ACC112 (cell line): ENCODE data around the gene SPRTN.
A peak's percentile ranks its signal among the peaks of the same experiment; 100 is the strongest.
"Not testable (repeated sequence)": the region's sequence is repeated elsewhere in the genome, so short reads cannot be mapped to it uniquely, and the experiment has no call there.

Experiments
- H2AFZ ChIP-seq: fragments of 200-600 bp; sonication (generic); one replicate; pipeline ENCODE4 v1.6.0; 2017; ENCODE audit warnings: antibody characterized with exemption, low read length; ENCODE audit not compliant: unreplicated experiment
- H3K27ac ChIP-seq: fragments of 200-600 bp; sonication (generic); 2 replicates; pipeline ENCODE4 v1.5.1; 2014; ENCODE audit warnings: low read depth, mild to moderate bottlenecking, antibody characterized with exemption, low read length, moderate library complexity
- H3K27me3 ChIP-seq: fragments of 200-600 bp; sonication (generic); 2 replicates; pipeline ENCODE4 v1.6.1; 2014; ENCODE audit warnings: mild to moderate bottlenecking, antibody characterized with exemption, low read length, moderate library complexity, mixed read lengths; ENCODE audit not compliant: insufficient read depth
- H3K36me3 ChIP-seq: fragments of 200-600 bp; sonication (generic); 2 replicates; pipeline ENCODE4 v1.6.1; 2016; ENCODE audit warnings: mild to moderate bottlenecking, antibody characterized with exemption, low read length, moderate library complexity, mixed read lengths; ENCODE audit not compliant: insufficient read depth
- H3K4me1 ChIP-seq: fragments of 200-600 bp; sonication (generic); one replicate; pipeline ENCODE4 v1.6.1; 2016; ENCODE audit warnings: low read length, mixed read lengths; ENCODE audit not compliant: insufficient read depth, unreplicated experiment, control insufficient read depth
- H3K4me3 ChIP-seq: fragments of 200-600 bp; sonication (generic); 2 replicates; pipeline ENCODE4 v1.5.1; 2014; ENCODE audit warnings: mild to moderate bottlenecking, low read depth, low read length
- H3K79me2 ChIP-seq: fragments of 200-600 bp; sonication (generic); one replicate; pipeline ENCODE4 v1.6.0; 2016; ENCODE audit warnings: low read length; ENCODE audit not compliant: control insufficient read depth, unreplicated experiment, insufficient read depth

SPRTN gene

GRCh38 chr1:231335663-231336602, 2.2 kb upstream of the SPRTN start:
- H3K36me3 ChIP-seq, result no peaks in the 10 kb centered on the region
- H3K4me3 ChIP-seq, result peak overlapping the region; percentile 87
- no peaks in the 10 kb centered on the region for H3K27me3 ChIP-seq
- no peak overlapping the region for H2AFZ ChIP-seq
- peaks cover 77% of the 10 kb centered on the region for H3K79me2 ChIP-seq
- H3K27ac ChIP-seq, result no peak overlapping the region
- peaks cover 31% of the 10 kb centered on the region for H3K4me1 ChIP-seq

GRCh38 chr1:231337043-231337471, 1.0 kb upstream of the SPRTN start:
- Histone ChIP-seq H3K36me3 (peaks cover 2% of the 10 kb centered on the region; the same call in 1 of the 2 replicates), H2AFZ (no peak overlapping the region), H3K27me3 (no peaks in the 10 kb centered on the region), H3K79me2 (peaks cover 77% of the 10 kb centered on the region), H3K4me1 (peaks cover 31% of the 10 kb centered on the region), H3K27ac (peak overlapping the region; percentile 96; the same call in 1 of the 2 replicates), H3K4me3 (peak overlapping the region; percentile 87)

GRCh38 chr1:231337472-231338269, 422 bp upstream of the SPRTN start, which contains the start of gene EXOC8:
Gene EXOC8 (minus strand): TSS chr1:231337852. CDS start chr1:231337745, 107 bp downstream.
- H3K4me1 ChIP-seq, result peaks cover 31% of the 10 kb centered on the region

GRCh38 chr1:231340328-231341013, 2.4 kb downstream of the SPRTN start:
- Histone ChIP-seq H2AFZ (no peak overlapping the region), H3K4me3 (no peak overlapping the region), H3K27ac (no peak overlapping the region), H3K36me3 (peaks cover 4% of the 10 kb centered on the region; the same call in 1 of the 2 replicates), H3K79me2 (peaks cover 53% of the 10 kb centered on the region), H3K4me1 (peaks cover 19% of the 10 kb centered on the region), H3K27me3 (no peaks in the 10 kb centered on the region)

More at GRCh38 chr1:231337472-231338269, 422 bp upstream of the SPRTN start, which contains the start of gene EXOC8:
- H3K79me2 ChIP-seq, result peaks cover 76% of the 10 kb centered on the region
- H3K27me3 ChIP-seq, result no peaks in the 10 kb centered on the region
- peak within 1 kb of the TSS; percentile 96 for H3K27ac ChIP-seq
- H3K36me3 ChIP-seq, result peaks cover 2% of the 10 kb centered on the region; the same call in 1 of the 2 replicates
- peak within 1 kb of the TSS; percentile 87 for H3K4me3 ChIP-seq
- H2AFZ ChIP-seq, result peak within 1 kb of the TSS; percentile 93

GRCh38 chr1:231347961-231348360, 9.9 kb downstream of the SPRTN start:
- peaks cover 17% of the 10 kb centered on the region for H3K36me3 ChIP-seq
- H3K4me1 ChIP-seq, result no peaks in the 10 kb centered on the region
- no peak overlapping the region for H3K4me3 ChIP-seq
- H3K79me2 ChIP-seq, result peaks cover 4% of the 10 kb centered on the region
- H3K27ac ChIP-seq, result no peak overlapping the region
- H2AFZ ChIP-seq, result no peak overlapping the region
- H3K27me3 ChIP-seq, result no peaks in the 10 kb centered on the region

DNA sequence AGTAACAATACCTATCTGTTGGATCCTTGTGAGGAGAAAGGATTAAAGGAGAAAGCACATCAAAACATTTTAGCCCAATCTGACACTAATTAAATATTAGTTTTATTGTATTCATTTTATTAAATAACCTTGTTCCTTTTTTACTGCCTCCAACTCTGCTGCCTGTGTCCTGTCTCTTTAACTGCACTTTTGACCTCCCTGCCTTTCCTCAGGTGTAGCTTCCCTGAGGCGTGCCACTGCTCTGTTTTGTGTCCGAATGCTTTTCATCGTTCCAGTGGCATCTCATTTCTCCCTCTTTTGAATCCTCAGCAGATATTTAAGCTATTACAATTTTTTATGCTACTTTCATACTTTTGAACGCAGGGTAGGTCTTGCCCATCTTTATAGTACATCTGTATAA, 10.3 kb downstream of the SPRTN start:
- peaks cover 20% of the 10 kb centered on the region for H3K36me3 ChIP-seq
- no peak overlapping the region for H3K4me3 ChIP-seq

GRCh38 chr1:231348856-231349255, 10.8 kb downstream of the SPRTN start:
- not testable (repeated sequence) for H2AFZ ChIP-seq, H3K79me2 ChIP-seq, H3K4me1 ChIP-seq, H3K27ac ChIP-seq, H3K27me3 ChIP-seq, H3K4me3 ChIP-seq
- H3K36me3 ChIP-seq, result peaks cover 20% of the 10 kb centered on the region

More for the DNA sequence above, 10.3 kb downstream of the SPRTN start:
- H3K27ac ChIP-seq, result no peak overlapping the region
- no peaks in the 10 kb centered on the region for H3K4me1 ChIP-seq
- H3K27me3 ChIP-seq, result no peaks in the 10 kb centered on the region
- peaks cover 4% of the 10 kb centered on the region for H3K79me2 ChIP-seq
- H2AFZ ChIP-seq, result no peak overlapping the region

- peaks cover 8% of the 10 kb centered on the region for H3K4me1 ChIP-seq
- H3K36me3 ChIP-seq, result peaks cover 17% of the 10 kb centered on the region
- no peaks in the 10 kb centered on the region for H3K27me3 ChIP-seq
- no peak overlapping the region for H2AFZ ChIP-seq
- H3K4me3 ChIP-seq, result no peak overlapping the region
- H3K79me2 ChIP-seq, result no peaks in the 10 kb centered on the region
- no peak overlapping the region for H3K27ac ChIP-seq
Observed at GRCh38 chr1:231351816-231352215, 13.7 kb downstream of the SPRTN start.

DNA sequence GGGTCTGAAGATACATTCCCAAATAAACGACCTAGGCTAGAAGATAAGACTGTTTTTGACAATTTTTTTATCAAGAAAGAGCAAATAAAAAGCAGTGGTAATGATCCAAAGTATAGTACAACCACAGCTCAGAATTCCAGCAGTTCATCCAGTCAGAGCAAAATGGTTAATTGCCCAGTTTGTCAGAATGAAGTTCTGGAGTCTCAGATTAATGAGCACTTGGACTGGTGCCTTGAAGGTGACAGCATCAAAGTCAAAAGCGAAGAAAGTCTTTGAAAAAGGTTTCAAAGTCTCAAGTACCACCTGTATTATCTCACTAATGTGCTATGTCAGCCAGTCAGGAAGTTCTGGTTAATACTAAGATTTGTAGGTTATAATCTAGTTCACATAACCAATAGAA, 15.0 kb downstream of the SPRTN start:
- Histone ChIP-seq H3K36me3 (peaks cover 17% of the 10 kb centered on the region), H3K79me2 (no peaks in the 10 kb centered on the region), H3K27ac (no peak overlapping the region), H2AFZ (no peak overlapping the region), H3K4me3 (no peak overlapping the region), H3K4me1 (peaks cover 10% of the 10 kb centered on the region), H3K27me3 (no peaks in the 10 kb centered on the region)
